SK-N-SH treated with all-trans-retinoic acid at 6 μM for 48 hours (cell line): ENCODE measurements around the gene SLC6A3.

Experiments
- ATAC-seq: fragments of 200-7000 bp; cut with Tn5 transposase; 3 replicates; pipeline ENCODE4 v1.9.1; 2020; ENCODE audit warnings: mild to moderate bottlenecking, moderate library complexity
- ARNTL ChIP-seq: fragments of 450-650 bp; formaldehyde crosslinking; IDR thresholded peaks from 2 replicates; pipeline ENCODE4 v1.5.0; 2020; ENCODE audit warnings: low read depth, mild to moderate bottlenecking, moderate library complexity, borderline replicate concordance
- BACH2 ChIP-seq: fragments of 250-450 bp; sonication (Bioruptor Pico); IDR thresholded peaks from 2 replicates; pipeline ENCODE4 v1.9.0; 2021; ENCODE audit warnings: mild to moderate bottlenecking, borderline replicate concordance
- CSDC2 ChIP-seq: fragments of 250-450 bp; sonication (Bioruptor Pico); IDR thresholded peaks from 2 replicates; pipeline ENCODE4 v1.5.0; 2020; ENCODE audit warnings: mild to moderate bottlenecking, moderate library complexity
- ESRRG ChIP-seq: fragments of 250-450 bp; sonication (Bioruptor Pico); IDR thresholded peaks from 2 replicates; pipeline ENCODE4 v1.6.1; 2021; ENCODE audit warnings: mild to moderate bottlenecking
- GLIS3 ChIP-seq: fragments of 250-450 bp; sonication (Bioruptor Pico); IDR thresholded peaks from 2 replicates; pipeline ENCODE4 v1.5.0; 2020; ENCODE audit warnings: mild to moderate bottlenecking, moderate library complexity
- ISL1 ChIP-seq: fragments of 250-450 bp; sonication (Bioruptor Pico); IDR thresholded peaks from 2 replicates; pipeline ENCODE4 v2.1.2; 2022; ENCODE audit warnings: mild to moderate bottlenecking, moderate library complexity
- OSR1 ChIP-seq: fragments of 250-450 bp; sonication (Bioruptor Pico); IDR thresholded peaks from 2 replicates; pipeline ENCODE4 v1.8.0; 2022; ENCODE audit warnings: moderate library complexity, mild to moderate bottlenecking, inconsistent platforms
- PPARA ChIP-seq: fragments of 250-450 bp; sonication (Bioruptor Pico); IDR thresholded peaks from 2 replicates; pipeline ENCODE4 v1.5.0; 2020; ENCODE audit warnings: mild to moderate bottlenecking, borderline replicate concordance
- SNAI2 ChIP-seq: fragments of 250-450 bp; sonication (Bioruptor Pico); IDR thresholded peaks from 2 replicates; pipeline ENCODE4 v1.5.0; 2020; ENCODE audit warnings: mild to moderate bottlenecking, moderate library complexity
- TCF4 ChIP-seq: fragments of 250-450 bp; sonication (Bioruptor Pico); IDR thresholded peaks from 2 replicates; pipeline ENCODE4 v1.8.0; 2021; ENCODE audit warnings: mild to moderate bottlenecking, moderate library complexity, borderline replicate concordance
- TOX ChIP-seq: fragments of 250-450 bp; sonication (Bioruptor Pico); IDR thresholded peaks from 2 replicates; pipeline ENCODE4 v1.8.0; 2021; ENCODE audit warnings: mild to moderate bottlenecking, moderate library complexity, borderline replicate concordance
- TSHZ2 ChIP-seq: fragments of 250-450 bp; sonication (Bioruptor Pico); IDR thresholded peaks from 2 replicates; pipeline ENCODE4 v1.5.0; 2020; ENCODE audit warnings: mild to moderate bottlenecking, moderate library complexity
- ZC3H10 ChIP-seq: fragments of 250-450 bp; sonication (Bioruptor Pico); IDR thresholded peaks from 2 replicates; pipeline ENCODE4 v1.5.1; 2021; ENCODE audit warnings: mild to moderate bottlenecking, moderate library complexity
- ZFP3 ChIP-seq: fragments of 250-450 bp; sonication (Bioruptor Pico); IDR thresholded peaks from 2 replicates; pipeline ENCODE4 v1.5.0; 2020; ENCODE audit warnings: mild to moderate bottlenecking, moderate library complexity
- ZFP30 ChIP-seq: fragments of 450-650 bp; formaldehyde crosslinking; IDR thresholded peaks from 2 replicates; pipeline ENCODE4 v1.5.0; 2022; ENCODE audit warnings: mild to moderate bottlenecking, moderate library complexity
- ZNF565 ChIP-seq: fragments of 450-650 bp; formaldehyde crosslinking; conservative IDR thresholded peaks from 2 replicates; pipeline ENCODE4 v1.5.0; 2020; ENCODE audit warnings: low read depth, mild to moderate bottlenecking, moderate library complexity
- ZNF70 ChIP-seq: fragments of 450-650 bp; formaldehyde crosslinking; IDR thresholded peaks from 2 replicates; pipeline ENCODE4 v1.5.0; 2020; ENCODE audit warnings: mild to moderate bottlenecking, moderate library complexity
- ZNF8 ChIP-seq: fragments of 450-650 bp; formaldehyde crosslinking; IDR thresholded peaks from 2 replicates; pipeline ENCODE4 v1.5.0; 2020; ENCODE audit warnings: mild to moderate bottlenecking, moderate library complexity
- TF ChIP-seq, protein P1 (sequence below): fragments of 250-450 bp; sonication (Bioruptor Pico); IDR thresholded peaks from 2 replicates; pipeline ENCODE4 v1.5.1; 2021; ENCODE audit warnings: mild to moderate bottlenecking, moderate library complexity
- TF ChIP-seq, protein P2 (sequence below): fragments of 250-450 bp; sonication (Bioruptor Pico); IDR thresholded peaks from 2 replicates; pipeline ENCODE4 v1.8.0; 2021; ENCODE audit warnings: low read depth, mild to moderate bottlenecking, moderate library complexity, borderline replicate concordance
- TF ChIP-seq, protein P3 (sequence below): fragments of 250-450 bp; sonication (Bioruptor Pico); IDR thresholded peaks from 2 replicates; pipeline ENCODE4 v1.5.1; 2020; ENCODE audit warnings: low read depth, mild to moderate bottlenecking, moderate library complexity
- TF ChIP-seq, protein P4 (sequence below): fragments of 250-450 bp; sonication (Bioruptor Pico); IDR thresholded peaks from 2 replicates; pipeline ENCODE4 v1.8.0; 2020; ENCODE audit warnings: mild to moderate bottlenecking, moderate library complexity, borderline replicate concordance

SLC6A3 gene

DNA sequence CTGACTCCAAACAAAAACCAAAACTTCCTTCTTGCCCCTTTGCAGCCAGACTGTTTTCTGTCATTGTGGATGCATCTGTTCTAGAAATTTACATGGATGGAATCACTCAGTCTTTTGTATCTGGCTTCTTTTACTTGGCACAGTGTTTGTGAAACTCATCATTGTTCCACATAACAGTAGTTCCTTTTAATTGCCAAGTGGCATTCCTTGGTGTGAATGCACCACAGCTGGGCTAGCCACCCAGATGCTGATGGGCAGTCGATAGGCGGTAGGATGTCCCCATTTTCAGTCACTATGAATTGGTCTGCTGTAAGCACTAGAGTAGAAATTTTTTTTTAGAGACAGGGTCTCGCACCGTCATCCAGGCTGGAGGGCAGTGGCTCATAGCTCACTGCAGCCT, 94.1 kb downstream of the SLC6A3 start:
- no peak for ATAC-seq
- TF ChIP-seq OSR1 (no peak), TCF4 (CRISPR knock-in tag) (no peak), ESRRG (CRISPR knock-in tag) (no peak), ZNF565 (CRISPR knock-in tag) (no peak), TOX (CRISPR knock-in tag) (no peak), GLIS3 (CRISPR knock-in tag) (no peak)

DNA sequence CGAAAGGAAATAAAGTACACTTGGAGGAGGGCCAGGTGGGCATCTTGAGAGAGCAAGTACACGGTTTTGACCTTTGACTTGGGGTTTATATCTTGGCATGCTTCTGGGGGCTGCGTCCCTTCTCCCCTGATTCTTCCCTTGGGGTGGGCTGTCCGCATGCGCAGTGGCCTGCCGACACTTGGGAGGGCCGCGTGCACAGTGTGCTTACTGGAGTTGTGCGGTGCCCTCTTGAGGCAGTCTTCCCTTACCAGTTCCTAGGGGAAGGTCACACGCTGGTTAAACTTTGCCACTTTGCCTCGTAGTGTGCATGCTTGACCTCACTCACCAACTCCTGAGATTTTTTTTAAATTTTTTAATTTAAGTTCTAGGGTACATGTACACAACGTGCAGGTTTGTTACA, 96.0 kb downstream of the SLC6A3 start:
- ATAC-seq = no peak
- TF ChIP-seq ESRRG (CRISPR knock-in tag) (no peak), PPARA (no peak), ZFP30 (no peak)

GRCh38 chr5:1348986-1349245, 96.3 kb downstream of the SLC6A3 start:
- TF ChIP-seq CSDC2 (CRISPR knock-in tag) (no peak), ZNF70 (CRISPR knock-in tag) (no peak), ZNF565 (CRISPR knock-in tag) (no peak), ARNTL (CRISPR knock-in tag) (no peak), ZFP3 (CRISPR knock-in tag) (no peak), ISL1 (CRISPR knock-in tag) (no peak), OSR1 (no peak), ZFP30 (no peak), ZC3H10 (CRISPR knock-in tag) (no peak)
- TF ChIP-seq, protein P1, sequence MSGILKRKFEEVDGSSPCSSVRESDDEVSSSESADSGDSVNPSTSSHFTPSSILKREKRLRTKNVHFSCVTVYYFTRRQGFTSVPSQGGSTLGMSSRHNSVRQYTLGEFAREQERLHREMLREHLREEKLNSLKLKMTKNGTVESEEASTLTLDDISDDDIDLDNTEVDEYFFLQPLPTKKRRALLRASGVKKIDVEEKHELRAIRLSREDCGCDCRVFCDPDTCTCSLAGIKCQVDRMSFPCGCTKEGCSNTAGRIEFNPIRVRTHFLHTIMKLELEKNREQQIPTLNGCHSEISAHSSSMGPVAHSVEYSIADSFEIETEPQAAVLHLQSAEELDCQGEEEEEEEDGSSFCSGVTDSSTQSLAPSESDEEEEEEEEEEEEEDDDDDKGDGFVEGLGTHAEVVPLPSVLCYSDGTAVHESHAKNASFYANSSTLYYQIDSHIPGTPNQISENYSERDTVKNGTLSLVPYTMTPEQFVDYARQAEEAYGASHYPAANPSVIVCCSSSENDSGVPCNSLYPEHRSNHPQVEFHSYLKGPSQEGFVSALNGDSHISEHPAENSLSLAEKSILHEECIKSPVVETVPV (CRISPR knock-in tag) = no peak
- TF ChIP-seq, protein P2, sequence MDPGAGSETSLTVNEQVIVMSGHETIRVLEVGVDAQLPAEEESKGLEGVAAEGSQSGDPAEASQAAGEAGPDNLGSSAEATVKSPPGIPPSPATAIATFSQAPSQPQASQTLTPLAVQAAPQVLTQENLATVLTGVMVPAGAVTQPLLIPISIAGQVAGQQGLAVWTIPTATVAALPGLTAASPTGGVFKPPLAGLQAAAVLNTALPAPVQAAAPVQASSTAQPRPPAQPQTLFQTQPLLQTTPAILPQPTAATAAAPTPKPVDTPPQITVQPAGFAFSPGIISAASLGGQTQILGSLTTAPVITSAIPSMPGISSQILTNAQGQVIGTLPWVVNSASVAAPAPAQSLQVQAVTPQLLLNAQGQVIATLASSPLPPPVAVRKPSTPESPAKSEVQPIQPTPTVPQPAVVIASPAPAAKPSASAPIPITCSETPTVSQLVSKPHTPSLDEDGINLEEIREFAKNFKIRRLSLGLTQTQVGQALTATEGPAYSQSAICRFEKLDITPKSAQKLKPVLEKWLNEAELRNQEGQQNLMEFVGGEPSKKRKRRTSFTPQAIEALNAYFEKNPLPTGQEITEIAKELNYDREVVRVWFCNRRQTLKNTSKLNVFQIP = no peak
- no peak for ATAC-seq

- no peak for TF ChIP-seq PPARA
- no peak for TF ChIP-seq ZNF8 (CRISPR knock-in tag)
- no peak for TF ChIP-seq ISL1 (CRISPR knock-in tag)
- TF ChIP-seq SNAI2 (CRISPR knock-in tag) = no peak
- TF ChIP-seq ESRRG (CRISPR knock-in tag) = no peak
- no peak for TF ChIP-seq ZFP30
- TF ChIP-seq, protein P3, sequence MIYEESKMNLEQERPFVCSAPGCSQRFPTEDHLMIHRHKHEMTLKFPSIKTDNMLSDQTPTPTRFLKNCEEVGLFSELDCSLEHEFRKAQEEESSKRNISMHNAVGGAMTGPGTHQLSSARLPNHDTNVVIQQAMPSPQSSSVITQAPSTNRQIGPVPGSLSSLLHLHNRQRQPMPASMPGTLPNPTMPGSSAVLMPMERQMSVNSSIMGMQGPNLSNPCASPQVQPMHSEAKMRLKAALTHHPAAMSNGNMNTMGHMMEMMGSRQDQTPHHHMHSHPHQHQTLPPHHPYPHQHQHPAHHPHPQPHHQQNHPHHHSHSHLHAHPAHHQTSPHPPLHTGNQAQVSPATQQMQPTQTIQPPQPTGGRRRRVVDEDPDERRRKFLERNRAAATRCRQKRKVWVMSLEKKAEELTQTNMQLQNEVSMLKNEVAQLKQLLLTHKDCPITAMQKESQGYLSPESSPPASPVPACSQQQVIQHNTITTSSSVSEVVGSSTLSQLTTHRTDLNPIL (CRISPR knock-in tag) = no peak
- TF ChIP-seq TCF4 (CRISPR knock-in tag) = no peak
- TF ChIP-seq ZFP3 (CRISPR knock-in tag) = no peak
- TF ChIP-seq OSR1 = no peak
- TF ChIP-seq, protein P4, sequence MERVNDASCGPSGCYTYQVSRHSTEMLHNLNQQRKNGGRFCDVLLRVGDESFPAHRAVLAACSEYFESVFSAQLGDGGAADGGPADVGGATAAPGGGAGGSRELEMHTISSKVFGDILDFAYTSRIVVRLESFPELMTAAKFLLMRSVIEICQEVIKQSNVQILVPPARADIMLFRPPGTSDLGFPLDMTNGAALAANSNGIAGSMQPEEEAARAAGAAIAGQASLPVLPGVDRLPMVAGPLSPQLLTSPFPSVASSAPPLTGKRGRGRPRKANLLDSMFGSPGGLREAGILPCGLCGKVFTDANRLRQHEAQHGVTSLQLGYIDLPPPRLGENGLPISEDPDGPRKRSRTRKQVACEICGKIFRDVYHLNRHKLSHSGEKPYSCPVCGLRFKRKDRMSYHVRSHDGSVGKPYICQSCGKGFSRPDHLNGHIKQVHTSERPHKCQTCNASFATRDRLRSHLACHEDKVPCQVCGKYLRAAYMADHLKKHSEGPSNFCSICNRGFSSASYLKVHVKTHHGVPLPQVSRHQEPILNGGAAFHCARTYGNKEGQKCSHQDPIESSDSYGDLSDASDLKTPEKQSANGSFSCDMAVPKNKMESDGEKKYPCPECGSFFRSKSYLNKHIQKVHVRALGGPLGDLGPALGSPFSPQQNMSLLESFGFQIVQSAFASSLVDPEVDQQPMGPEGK (CRISPR knock-in tag) = no peak
- TF ChIP-seq ZNF70 (CRISPR knock-in tag) = no peak
- no peak for TF ChIP-seq TSHZ2
- TF ChIP-seq, protein P2 = no peak
- TF ChIP-seq ZNF565 (CRISPR knock-in tag) = no peak
- TF ChIP-seq BACH2 = no peak
- TF ChIP-seq, all 23 proteins: peak for 0
- no peak for ATAC-seq
Observed at GRCh38 chr5:1347571-1347970, 97.7 kb downstream of the SLC6A3 start.
